ENCODE results near the gene SLC33A1. TPM values are rescaled to one million over a fixed set of nuclear protein-coding genes. Genes with fewer than 3 reads are reported as not detected.
A peak's percentile ranks its signal among the peaks of the same experiment; 100 is the strongest.

SLC33A1 gene
- total and polyA plus RNA-seq, 7 donors: 4.2 to 10.2 (median 7.5) TPM

DNA sequence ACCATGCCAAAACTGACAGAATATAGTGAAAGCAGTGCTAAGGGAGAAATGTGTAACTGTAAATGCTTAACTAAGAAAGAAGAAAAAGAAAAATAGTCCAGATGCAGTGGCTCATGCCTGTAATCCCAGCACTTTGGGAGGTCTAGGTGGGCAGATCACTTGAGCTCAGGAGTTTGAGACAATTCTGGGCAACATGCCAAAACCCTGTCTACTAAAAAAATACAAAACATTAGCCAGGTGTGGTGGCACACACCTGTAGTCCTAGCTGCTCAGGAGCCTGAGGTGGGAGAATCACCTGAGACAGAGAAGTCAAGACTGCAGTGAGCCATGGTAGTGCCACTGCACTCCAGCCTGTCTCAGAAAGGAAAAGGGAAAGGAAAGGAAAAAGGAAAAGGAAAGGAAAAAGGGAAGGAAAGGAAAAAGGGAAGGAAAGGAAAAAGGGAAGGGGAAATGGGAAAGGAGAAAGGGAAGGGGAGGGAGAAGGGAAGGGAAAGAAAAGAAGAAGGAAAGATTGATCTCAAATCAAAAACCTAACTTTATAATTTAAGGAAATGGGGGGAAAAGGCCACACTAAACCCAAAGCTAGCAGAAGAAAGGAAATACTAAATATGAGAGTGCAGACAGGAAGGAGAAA lies 68.4 kb downstream of the SLC33A1 start:
- no peak for ATAC-seq

DNA sequence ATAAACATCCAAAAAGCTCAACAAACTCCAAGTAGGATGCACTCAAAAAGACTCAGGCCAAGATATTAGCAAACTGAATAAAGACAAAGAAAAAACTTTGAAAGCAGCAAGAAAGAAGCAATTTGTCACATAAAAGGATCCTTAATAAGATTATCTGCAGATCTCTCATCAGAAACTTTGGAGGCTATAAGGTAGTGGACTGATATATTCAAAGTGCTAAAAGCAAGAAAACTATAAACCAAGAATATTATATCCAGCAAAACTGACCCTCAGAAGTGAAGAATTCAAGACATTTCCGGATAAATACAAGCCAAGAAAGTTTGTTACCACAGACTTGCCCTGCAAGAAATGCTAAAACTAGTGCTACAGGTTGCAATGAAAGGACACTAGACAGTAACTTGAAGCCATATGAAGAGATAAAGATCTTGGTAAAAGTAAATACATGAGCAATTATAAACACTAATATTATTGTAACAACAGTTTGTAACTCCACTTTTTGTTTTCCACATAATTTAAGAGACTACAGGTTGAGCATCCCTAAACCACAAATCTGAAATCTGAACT lies 71.8 kb downstream of the SLC33A1 start:
- intact Hi-C loops (cut with DNase I): no loop called here
- DNase-seq (no peak), ATAC-seq (no peak)
- Histone ChIP-seq H3K9me3 (peaks cover 9% of the 10 kb centered on the region), H3K4me1 (no peaks in the 10 kb centered on the region), H3K27me3 (ENCODE audit: insufficient read depth in 3 of 3, low read length in 2 of 3) (no peaks in the 10 kb centered on the region), H3K36me3 (ENCODE audit: insufficient read depth in 1 of 2, low read depth in 1 of 2) (no peaks in the 10 kb centered on the region), H3K27ac (no peak overlapping the region), H3K4me3 (no peak overlapping the region)
- TF ChIP-seq, protein P1, sequence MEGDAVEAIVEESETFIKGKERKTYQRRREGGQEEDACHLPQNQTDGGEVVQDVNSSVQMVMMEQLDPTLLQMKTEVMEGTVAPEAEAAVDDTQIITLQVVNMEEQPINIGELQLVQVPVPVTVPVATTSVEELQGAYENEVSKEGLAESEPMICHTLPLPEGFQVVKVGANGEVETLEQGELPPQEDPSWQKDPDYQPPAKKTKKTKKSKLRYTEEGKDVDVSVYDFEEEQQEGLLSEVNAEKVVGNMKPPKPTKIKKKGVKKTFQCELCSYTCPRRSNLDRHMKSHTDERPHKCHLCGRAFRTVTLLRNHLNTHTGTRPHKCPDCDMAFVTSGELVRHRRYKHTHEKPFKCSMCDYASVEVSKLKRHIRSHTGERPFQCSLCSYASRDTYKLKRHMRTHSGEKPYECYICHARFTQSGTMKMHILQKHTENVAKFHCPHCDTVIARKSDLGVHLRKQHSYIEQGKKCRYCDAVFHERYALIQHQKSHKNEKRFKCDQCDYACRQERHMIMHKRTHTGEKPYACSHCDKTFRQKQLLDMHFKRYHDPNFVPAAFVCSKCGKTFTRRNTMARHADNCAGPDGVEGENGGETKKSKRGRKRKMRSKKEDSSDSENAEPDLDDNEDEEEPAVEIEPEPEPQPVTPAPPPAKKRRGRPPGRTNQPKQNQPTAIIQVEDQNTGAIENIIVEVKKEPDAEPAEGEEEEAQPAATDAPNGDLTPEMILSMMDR (IDR thresholded peaks at IDR 0.05): no peak
- 96 to 100% (median 97%) methylated on average over 1 of the region's 1 CpG for WGBS, 3 donors

More for the DNA sequence above, 68.4 kb downstream of the SLC33A1 start:
- H3K36me3 ChIP-seq (ENCODE audit: insufficient read depth in 1 of 2, low read depth in 1 of 2): no peaks in the 10 kb centered on the region
- no peaks in the 10 kb centered on the region for H3K4me1 ChIP-seq
- no peak overlapping the region for H3K4me3 ChIP-seq
- DNase-seq: no peak
- H3K27me3 ChIP-seq (ENCODE audit: insufficient read depth in 3 of 3, low read length in 2 of 3): no peaks in the 10 kb centered on the region
- H3K9me3 ChIP-seq: peaks cover 9% of the 10 kb centered on the region
- intact Hi-C loops (cut with DNase I): no loop called here
- TF ChIP-seq, protein P1 (IDR thresholded peaks at IDR 0.05): no peak
- no peak overlapping the region for H3K27ac ChIP-seq

DNA sequence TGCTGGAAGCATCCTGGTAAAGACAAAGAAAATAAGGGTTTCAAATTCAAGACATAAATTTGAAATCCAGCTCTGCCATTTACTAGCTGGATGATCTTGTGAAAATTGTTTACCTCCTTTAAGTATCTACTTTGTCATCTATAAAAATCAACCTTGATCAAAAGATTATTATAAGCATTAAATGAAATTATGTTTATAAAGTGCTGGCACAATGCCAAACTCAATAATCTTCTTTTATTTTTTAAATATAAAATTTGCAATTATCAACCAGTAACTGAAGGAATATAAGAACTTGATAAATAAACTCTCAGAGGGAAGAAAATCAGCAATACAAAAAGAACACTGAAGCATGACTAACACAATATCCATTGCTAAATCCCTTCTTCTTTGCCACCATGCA lies 73.9 kb downstream of the SLC33A1 start:
- DNase-seq: no peak
- Histone ChIP-seq H3K4me1 (no peaks in the 10 kb centered on the region), H3K9me3 (peaks cover 9% of the 10 kb centered on the region), H3K27me3 (ENCODE audit: insufficient read depth in 3 of 3, low read length in 2 of 3) (no peaks in the 10 kb centered on the region), H3K4me3 (no peak overlapping the region), H3K27ac (no peak overlapping the region), H3K36me3 (ENCODE audit: insufficient read depth in 1 of 2, low read depth in 1 of 2) (no peaks in the 10 kb centered on the region)
- TF ChIP-seq, protein P1 (IDR thresholded peaks at IDR 0.05): no peak
- intact Hi-C loops (cut with DNase I): no loop called here
- ATAC-seq: no peak

DNA sequence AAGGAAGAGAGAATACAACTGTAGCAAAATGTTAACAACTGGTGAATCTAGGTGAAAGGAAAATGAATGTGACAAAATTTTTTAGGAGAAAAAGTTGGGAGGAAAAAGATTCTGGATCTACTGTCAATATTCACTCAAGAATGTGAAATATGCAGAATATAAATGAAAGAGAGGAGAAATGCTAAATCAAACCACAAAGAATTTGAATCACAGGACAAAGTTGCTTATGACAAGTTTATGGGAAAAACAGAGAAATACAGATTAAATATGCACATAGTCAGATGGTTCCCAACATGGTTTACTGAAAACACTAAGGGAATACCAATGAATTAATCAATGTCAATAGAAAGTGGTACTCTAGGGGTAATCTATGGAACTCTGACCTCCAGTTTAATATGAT lies 75.8 kb downstream of the SLC33A1 start:
- Histone ChIP-seq H3K36me3 (ENCODE audit: insufficient read depth in 1 of 2, low read depth in 1 of 2) (peaks cover 0 to 5% of the 10 kb centered on the region in 2 donors), H3K27me3 (ENCODE audit: insufficient read depth in 3 of 3, low read length in 2 of 3) (no peaks in the 10 kb centered on the region), H3K27ac (no peak overlapping the region), H3K4me3 (no peak overlapping the region), H3K9me3 (peaks cover 9% of the 10 kb centered on the region), H3K4me1 (peaks cover 1% of the 10 kb centered on the region)
- TF ChIP-seq, protein P1 (IDR thresholded peaks at IDR 0.05): no peak
- intact Hi-C loops (cut with DNase I): no loop called here
- DNase-seq (no peak), ATAC-seq (no peak)

DNA sequence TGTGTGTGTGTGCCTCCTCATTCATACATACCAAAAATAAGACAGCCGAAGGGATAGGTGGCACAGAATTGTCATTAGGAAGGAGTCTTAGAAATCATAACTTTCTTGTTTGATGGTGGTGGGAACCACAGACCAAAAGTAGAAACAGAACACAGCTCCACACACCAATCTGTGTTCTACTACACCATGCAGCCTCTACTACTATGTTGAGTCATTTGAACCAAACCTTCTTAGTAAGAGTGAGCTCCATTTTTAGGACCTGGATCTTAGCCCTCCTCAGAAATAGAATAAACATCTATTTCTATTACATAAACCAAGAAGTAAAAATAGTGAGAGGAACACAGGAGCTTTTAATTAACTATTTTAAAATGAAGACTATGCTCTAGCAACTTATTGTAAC lies 81.4 kb downstream of the SLC33A1 start:
- peak in 3 of 4 donors; percentile 40 to 85 (median 47) for ATAC-seq
- Histone ChIP-seq H3K4me1 (peaks cover 5% of the 10 kb centered on the region), H3K36me3 (ENCODE audit: insufficient read depth in 1 of 2, low read depth in 1 of 2) (peaks cover 4 to 5% of the 10 kb centered on the region in 2 donors), H3K9me3 (no peaks in the 10 kb centered on the region), H3K27me3 (ENCODE audit: insufficient read depth in 3 of 3, low read length in 2 of 3) (no peaks in the 10 kb centered on the region), H3K4me3 (no peak overlapping the region), H3K27ac (no peak overlapping the region)
- WGBS, 3 donors: 76 to 97% (median 82%) methylated on average over 1 of the region's 1 CpG
- TF ChIP-seq, protein P1 (IDR thresholded peaks at IDR 0.05): no peak
- intact Hi-C loops (cut with DNase I): no loop called here
- no peak for DNase-seq
